Breast epithelium (tissue), 3 donors: ENCODE measurements around the gene CHFR.

ENCODE experiments used
- CTCF ChIP-seq, 3 donors: fragments of 450-650 bp; IDR thresholded peaks; one replicate each; pipeline ENCODE4 v1.5.1; 2016 to 2017; ENCODE audit warnings: antibody characterized with exemption in 3 of 3, mild to moderate bottlenecking in 3 of 3, moderate library complexity in 3 of 3
- POLR2A ChIP-seq: fragments of 450-650 bp; IDR thresholded peaks from one replicate; pipeline ENCODE4 v1.6.1; 2016; ENCODE audit warnings: antibody characterized with exemption, mild to moderate bottlenecking, moderate library complexity

GRCh38 chr12:132814232-132814631, 73.2 kb downstream of the CHFR start:
- TF ChIP-seq CTCF (IDR thresholded peaks at IDR 0.05), result no peak
- TF ChIP-seq POLR2A, result no peak
